Measurements from ENCODE around the gene EBI3. TPM values are rescaled to one million over a fixed set of nuclear protein-coding genes. Genes with fewer than 3 reads are reported as not detected.

Gene EBI3
- total and polyA plus RNA-seq, 2 of the 13 experiments (the other 11 are each of a cell fraction or from before 2014, with no cell fraction given): 3.4 TPM; not detected in 1

- TF ChIP-seq MAZ (IDR thresholded peaks at IDR 0.05; ENCODE audit: borderline replicate concordance, low read depth, low read length): peak; percentile 34; the same call in 1 of the 2 replicates
- no peak for TF ChIP-seq MAZ (CRISPR knock-in tag; IDR thresholded peaks at IDR 0.05; ENCODE audit: low read depth)
- 0 out of 4 replicates have a peak, but pooled peaks of 1 of the 2 experiments have one; percentile 13 for TF ChIP-seq NR2F1 (CRISPR knock-in tag; IDR thresholded peaks at IDR 0.05)
- TF ChIP-seq SRSF1 (optimal IDR thresholded peaks at IDR 0.05; ENCODE audit: low read depth, low read length): peak; percentile 83
- peak; percentile 26 for TF ChIP-seq XRCC5 (optimal IDR thresholded peaks at IDR 0.05; ENCODE audit: low read length)
- TF ChIP-seq NRL (CRISPR knock-in tag; IDR thresholded peaks at IDR 0.05; ENCODE audit: borderline replicate concordance): peak; percentile 19; the same call in 1 of the 2 replicates
- peak; percentile 62 for TF ChIP-seq AGO2 (optimal IDR thresholded peaks at IDR 0.05; ENCODE audit: low read depth, low read length)
- TF ChIP-seq PATZ1 (CRISPR knock-in tag; IDR thresholded peaks at IDR 0.05): peak; percentile 93
- peak; percentile 45 for TF ChIP-seq U2AF1 (optimal IDR thresholded peaks at IDR 0.05; ENCODE audit: low read depth, low read length)
- TF ChIP-seq ZNF331 (CRISPR knock-in tag; IDR thresholded peaks at IDR 0.05): 0 out of 2 replicates have a peak, but pooled peaks have one; percentile 11
- TF ChIP-seq MTERF4 (CRISPR knock-in tag; IDR thresholded peaks at IDR 0.05): 0 out of 2 replicates have a peak, but pooled peaks have one; percentile 26
- TF ChIP-seq ZMYM3 (CRISPR knock-in tag; IDR thresholded peaks at IDR 0.05): peak; percentile 38; the same call in 1 of the 2 replicates
- TF ChIP-seq CHD4 (IDR thresholded peaks at IDR 0.05; ENCODE audit: borderline replicate concordance, low read length): peak; percentile 83
- peak; percentile 35; the same call in 1 of the 2 replicates for TF ChIP-seq BCL3 (CRISPR knock-in tag; IDR thresholded peaks at IDR 0.05)
- TF ChIP-seq ZNF329 (CRISPR knock-in tag; IDR thresholded peaks at IDR 0.05; ENCODE audit: low read depth): no peak
- TF ChIP-seq ZNF574 (CRISPR knock-in tag; IDR thresholded peaks at IDR 0.05): peak; percentile 78
Observed at GRCh38 chr19:4267101-4267900, 38.0 kb downstream of the EBI3 start (continued).
